ENCODE data around the gene SDK2.
A peak's percentile ranks its signal among the peaks of the same experiment; 100 is the strongest.

Gene SDK2

GRCh38 chr17:73452009-73452408 lies 192.2 kb downstream of the SDK2 start:
- Histone ChIP-seq H2BK5ac (ENCODE audit: low read length) (no peak overlapping the region), H3K4me2 (ENCODE audit: insufficient read depth, low read length, poor library complexity, severe bottlenecking) (no peak overlapping the region)

DNA sequence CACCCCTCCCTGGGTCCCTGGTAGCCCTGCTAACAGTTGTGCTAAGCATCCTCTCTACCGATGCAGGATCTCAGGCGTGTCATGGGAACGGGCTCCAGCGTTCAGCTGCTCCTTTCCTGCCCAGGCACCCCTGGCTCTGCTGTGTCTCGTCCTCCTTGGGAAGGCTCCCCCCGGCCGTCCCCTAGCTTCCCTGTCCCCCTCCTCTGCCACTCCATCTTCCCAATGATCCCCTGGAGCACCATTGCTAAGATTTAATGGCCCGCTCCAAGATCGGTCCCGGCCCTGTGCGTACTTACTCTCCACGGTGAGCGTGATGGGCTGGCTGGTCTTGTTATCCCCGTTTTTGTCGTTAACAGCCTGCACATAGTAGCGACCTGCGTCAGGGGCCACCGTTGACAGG lies 196.9 kb downstream of the SDK2 start:
- WGBS, 2 donors (ENCODE audit: extremely low coverage in 2 of 2, insufficient read length in 2 of 2, insufficient replicate concordance in 1 of 2), result no CpG with 5 or more reads among the region's 18 CpGs
- DNase-seq (ENCODE audit: low spot score), result no peak
- H3K23ac ChIP-seq (ENCODE audit: low read depth, low read length, poor library complexity), result no peak overlapping the region
- no peak overlapping the region for H3K4me2 ChIP-seq (ENCODE audit: insufficient read depth, low read length, poor library complexity, severe bottlenecking)
- no peak overlapping the region for H3K9ac ChIP-seq (ENCODE audit: low read depth, low read length, poor library complexity)
- no peak overlapping the region for H2AK5ac ChIP-seq (ENCODE audit: low read depth, low read length)
- no peak overlapping the region for H3K27ac ChIP-seq (replicated peaks; ENCODE audit: low read length)
- no peak overlapping the region for H3K4me3 ChIP-seq (ENCODE audit: low read length in 2 of 2)
- no peak overlapping the region for H3K4ac ChIP-seq (ENCODE audit: low read length)
- no peak overlapping the region for H3K18ac ChIP-seq (ENCODE audit: low read length)
- H2BK12ac ChIP-seq (ENCODE audit: low read length), result no peak overlapping the region
- no peaks in the 10 kb centered on the region for H3K4me1 ChIP-seq (ENCODE audit: control insufficient read depth in 2 of 2, insufficient read depth in 1 of 2, low read depth in 1 of 2, low read length in 2 of 2)
- no peak overlapping the region for H3K14ac ChIP-seq (ENCODE audit: low read length)
- H2BK5ac ChIP-seq (ENCODE audit: low read length), result no peak overlapping the region
- H3K27me3 ChIP-seq (ENCODE audit: control insufficient read depth in 3 of 3, insufficient read depth in 3 of 3, low read depth in 1 of 3, low read length in 3 of 3), result no peaks in the 10 kb centered on the region
- H3K36me3 ChIP-seq (replicated peaks in 1 of 2; ENCODE audit: control insufficient read depth in 2 of 2, insufficient read depth in 2 of 2, low read length in 2 of 2), result peaks cover 14 to 21% of the 10 kb centered on the region in 2 donors
- no peak overlapping the region for H2BK120ac ChIP-seq (ENCODE audit: low read depth, low read length)
- no peak overlapping the region for H4K91ac ChIP-seq (ENCODE audit: low read depth, low read length, poor library complexity)
- no peak overlapping the region for H2AFZ ChIP-seq (ENCODE audit: low read length)
- no peaks in the 10 kb centered on the region for H3K9me3 ChIP-seq (replicated peaks in 1 of 2; ENCODE audit: control insufficient read depth in 2 of 2, insufficient read depth in 1 of 2, low read depth in 1 of 2, low read length in 2 of 2)
- H4K8ac ChIP-seq (ENCODE audit: low read depth, low read length), result no peak overlapping the region
- no peak overlapping the region for H2BK15ac ChIP-seq (ENCODE audit: low read length)
- H3K79me1 ChIP-seq (ENCODE audit: low read depth, low read length), result no peaks in the 10 kb centered on the region

More at GRCh38 chr17:73452009-73452408, 192.2 kb downstream of the SDK2 start:
- Histone ChIP-seq H4K8ac (ENCODE audit: low read depth, low read length) (no peak overlapping the region), H3K4ac (ENCODE audit: low read length) (no peak overlapping the region), H3K9me3 (replicated peaks in 1 of 2; ENCODE audit: control insufficient read depth in 2 of 2, insufficient read depth in 1 of 2, low read depth in 1 of 2, low read length in 2 of 2) (peaks cover 0 to 8% of the 10 kb centered on the region in 2 donors), H2AK5ac (ENCODE audit: low read depth, low read length) (no peak overlapping the region), H4K91ac (ENCODE audit: low read depth, low read length, poor library complexity) (no peak overlapping the region), H2BK120ac (ENCODE audit: low read depth, low read length) (no peak overlapping the region), H3K23ac (ENCODE audit: low read depth, low read length, poor library complexity) (no peak overlapping the region), H3K9ac (ENCODE audit: low read depth, low read length, poor library complexity) (no peak overlapping the region), H2BK15ac (ENCODE audit: low read length) (no peak overlapping the region), H3K79me1 (ENCODE audit: low read depth, low read length) (no peaks in the 10 kb centered on the region), H3K27me3 (ENCODE audit: control insufficient read depth in 3 of 3, insufficient read depth in 3 of 3, low read depth in 1 of 3, low read length in 3 of 3) (no peaks in the 10 kb centered on the region), H3K27ac (replicated peaks; ENCODE audit: low read length) (no peak overlapping the region), H3K14ac (ENCODE audit: low read length) (no peak overlapping the region), H3K4me1 (ENCODE audit: control insufficient read depth in 2 of 2, insufficient read depth in 1 of 2, low read depth in 1 of 2, low read length in 2 of 2) (no peaks in the 10 kb centered on the region), H2AFZ (ENCODE audit: low read length) (no peak overlapping the region), H3K4me3 (ENCODE audit: low read length in 2 of 2) (no peak overlapping the region), H2BK12ac (ENCODE audit: low read length) (no peak overlapping the region), H3K18ac (ENCODE audit: low read length) (no peak overlapping the region), H3K36me3 (replicated peaks in 1 of 2; ENCODE audit: control insufficient read depth in 2 of 2, insufficient read depth in 2 of 2, low read length in 2 of 2) (peaks cover 15% of the 10 kb centered on the region in 2 donors)
- no CpG with 5 or more reads among the region's 3 CpGs for WGBS, 2 donors (ENCODE audit: extremely low coverage in 2 of 2, insufficient read length in 2 of 2, insufficient replicate concordance in 1 of 2)
- DNase-seq (ENCODE audit: low spot score), result no peak

DNA sequence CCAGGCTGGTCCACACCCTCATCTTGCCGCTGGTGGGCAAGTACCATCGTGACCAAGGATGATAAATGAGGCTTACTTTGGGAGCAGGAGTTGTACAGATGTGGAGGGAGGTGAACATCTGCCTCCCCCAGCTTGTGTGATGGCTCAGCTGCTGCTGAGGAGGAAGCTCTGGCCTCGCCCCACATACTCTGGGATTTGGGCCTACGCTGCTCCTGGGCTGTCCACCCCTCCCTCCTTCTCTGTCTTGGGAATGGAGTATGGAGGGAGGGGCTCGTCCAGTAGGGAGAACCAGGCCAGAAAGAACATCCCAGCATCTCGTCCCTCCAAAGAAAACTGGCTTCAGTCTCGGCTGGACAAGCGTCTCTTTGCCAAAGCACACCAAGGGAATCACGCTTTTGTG lies 197.6 kb downstream of the SDK2 start:
- H4K8ac ChIP-seq (ENCODE audit: low read depth, low read length), result no peak overlapping the region

GRCh38 chr17:73445466-73445865 lies 198.8 kb downstream of the SDK2 start:
- Histone ChIP-seq H3K14ac (ENCODE audit: low read length) (no peak overlapping the region), H3K23ac (ENCODE audit: low read depth, low read length, poor library complexity) (no peak overlapping the region), H3K27ac (replicated peaks; ENCODE audit: low read length) (no peak overlapping the region), H2BK15ac (ENCODE audit: low read length) (no peak overlapping the region), H3K4ac (ENCODE audit: low read length) (no peak overlapping the region), H2BK120ac (ENCODE audit: low read depth, low read length) (no peak overlapping the region), H3K79me1 (ENCODE audit: low read depth, low read length) (no peaks in the 10 kb centered on the region), H4K91ac (ENCODE audit: low read depth, low read length, poor library complexity) (no peak overlapping the region), H2AK5ac (ENCODE audit: low read depth, low read length) (no peak overlapping the region), H2BK5ac (ENCODE audit: low read length) (no peak overlapping the region), H3K36me3 (replicated peaks in 1 of 2; ENCODE audit: control insufficient read depth in 2 of 2, insufficient read depth in 2 of 2, low read length in 2 of 2) (peaks cover 10 to 24% of the 10 kb centered on the region in 2 donors), H3K4me3 (ENCODE audit: low read length in 2 of 2) (no peak overlapping the region), H3K18ac (ENCODE audit: low read length) (peak overlapping the region; percentile 13), H3K9ac (ENCODE audit: low read depth, low read length, poor library complexity) (peak overlapping the region; percentile 30), H3K27me3 (ENCODE audit: control insufficient read depth in 3 of 3, insufficient read depth in 3 of 3, low read depth in 1 of 3, low read length in 3 of 3) (no peaks in the 10 kb centered on the region), H2AFZ (ENCODE audit: low read length) (no peak overlapping the region), H2BK12ac (ENCODE audit: low read length) (no peak overlapping the region), H3K4me1 (ENCODE audit: control insufficient read depth in 2 of 2, insufficient read depth in 1 of 2, low read depth in 1 of 2, low read length in 2 of 2) (no peaks in the 10 kb centered on the region), H3K4me2 (ENCODE audit: insufficient read depth, low read length, poor library complexity, severe bottlenecking) (no peak overlapping the region), H3K9me3 (replicated peaks in 1 of 2; ENCODE audit: control insufficient read depth in 2 of 2, insufficient read depth in 1 of 2, low read depth in 1 of 2, low read length in 2 of 2) (peaks cover 5 to 6% of the 10 kb centered on the region in 2 donors), H4K8ac (ENCODE audit: low read depth, low read length) (no peak overlapping the region)
- DNase-seq (ENCODE audit: low spot score), result no peak
- WGBS, 2 donors (ENCODE audit: extremely low coverage in 2 of 2, insufficient read length in 2 of 2, insufficient replicate concordance in 1 of 2), result no CpG with 5 or more reads among the region's 7 CpGs

More for the DNA sequence above, 197.6 kb downstream of the SDK2 start:
- Histone ChIP-seq H3K27ac (replicated peaks; ENCODE audit: low read length) (no peak overlapping the region), H3K4me2 (ENCODE audit: insufficient read depth, low read length, poor library complexity, severe bottlenecking) (no peak overlapping the region), H3K23ac (ENCODE audit: low read depth, low read length, poor library complexity) (no peak overlapping the region), H3K36me3 (replicated peaks in 1 of 2; ENCODE audit: control insufficient read depth in 2 of 2, insufficient read depth in 2 of 2, low read length in 2 of 2) (peaks cover 14 to 23% of the 10 kb centered on the region in 2 donors), H2AFZ (ENCODE audit: low read length) (no peak overlapping the region), H3K79me1 (ENCODE audit: low read depth, low read length) (no peaks in the 10 kb centered on the region), H3K4me3 (ENCODE audit: low read length in 2 of 2) (peak overlapping the region in 1 of 2 donors; percentile 23), H2BK12ac (ENCODE audit: low read length) (no peak overlapping the region), H3K4ac (ENCODE audit: low read length) (no peak overlapping the region), H4K91ac (ENCODE audit: low read depth, low read length, poor library complexity) (no peak overlapping the region), H3K9me3 (replicated peaks in 1 of 2; ENCODE audit: control insufficient read depth in 2 of 2, insufficient read depth in 1 of 2, low read depth in 1 of 2, low read length in 2 of 2) (peaks cover 1 to 3% of the 10 kb centered on the region in 2 donors), H2BK120ac (ENCODE audit: low read depth, low read length) (no peak overlapping the region), H2BK5ac (ENCODE audit: low read length) (no peak overlapping the region), H3K18ac (ENCODE audit: low read length) (peak overlapping the region; percentile 23), H3K27me3 (ENCODE audit: control insufficient read depth in 3 of 3, insufficient read depth in 3 of 3, low read depth in 1 of 3, low read length in 3 of 3) (no peaks in the 10 kb centered on the region), H2BK15ac (ENCODE audit: low read length) (no peak overlapping the region), H2AK5ac (ENCODE audit: low read depth, low read length) (no peak overlapping the region), H3K14ac (ENCODE audit: low read length) (no peak overlapping the region), H3K9ac (ENCODE audit: low read depth, low read length, poor library complexity) (no peak overlapping the region), H3K4me1 (ENCODE audit: control insufficient read depth in 2 of 2, insufficient read depth in 1 of 2, low read depth in 1 of 2, low read length in 2 of 2) (no peaks in the 10 kb centered on the region)
- no CpG with 5 or more reads among the region's 9 CpGs for WGBS, 2 donors (ENCODE audit: extremely low coverage in 2 of 2, insufficient read length in 2 of 2, insufficient replicate concordance in 1 of 2)
- DNase-seq (ENCODE audit: low spot score), result no peak

All from neuronal stem cell (in vitro differentiated cells).